NT2/D1 (cell line): ENCODE results near the gene GIT2.

Experiments
- YY1 ChIP-seq: IDR thresholded peaks from 2 replicates; pipeline ENCODE4 v1.6.1; 2011; ENCODE audit not compliant: insufficient read length, insufficient read depth
- ZNF274 ChIP-seq: IDR thresholded peaks from 2 replicates; pipeline ENCODE4 v1.6.1; 2011; ENCODE audit warnings: mild to moderate bottlenecking, low read depth, low read length

DNA sequence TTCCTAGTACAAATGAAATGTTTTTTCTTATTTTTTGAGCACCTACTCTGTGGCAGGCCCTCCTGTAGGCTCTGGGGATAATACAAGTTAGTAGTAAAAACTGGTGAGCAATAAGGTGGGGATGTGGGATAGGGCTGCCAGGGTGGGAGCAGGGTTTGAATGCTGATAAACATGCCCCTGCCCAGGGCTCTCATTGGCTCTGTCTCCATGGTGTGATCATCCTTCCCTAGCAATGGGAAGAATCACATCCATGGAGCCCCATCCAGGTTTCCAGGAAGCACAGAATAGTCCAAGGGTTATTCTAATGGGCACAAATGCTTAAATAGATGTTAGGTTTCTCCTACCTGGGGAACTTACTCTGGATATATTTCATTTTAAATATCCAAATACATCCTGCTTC is 45.5 kb downstream of the GIT2 start:
- TF ChIP-seq YY1 (no peak), ZNF274 (no peak)
